Smooth muscle cell (in vitro differentiated cells): ENCODE results near the gene COX6B1. TPM values are rescaled to one million over a fixed set of nuclear protein-coding genes. Genes with fewer than 3 reads are reported as not detected.

ENCODE experiments used
- DNase-seq: peaks from one replicate; lab custom pipeline; 2025; ENCODE audit not compliant: unreplicated experiment; lab: John Stamatoyannopoulos, UW
- H2AFZ ChIP-seq: fragments of 200-600 bp; sonication (generic); 2 replicates; pipeline ENCODE4 v1.6.0; 2016; ENCODE audit warnings: antibody characterized with exemption, low read depth, mild to moderate bottlenecking
- H3F3A ChIP-seq: fragments of 200-600 bp; sonication (generic); 2 replicates; pipeline ENCODE4 v1.6.0; 2017; ENCODE audit warnings: antibody characterized with exemption, low read depth
- H3K27ac ChIP-seq: fragments of 200-600 bp; sonication (generic); 2 replicates; pipeline ENCODE4 v1.5.1; 2016; ENCODE audit warnings: low read depth, mild to moderate bottlenecking
- H3K27me3 ChIP-seq: fragments of 200-600 bp; sonication (generic); 2 replicates; pipeline ENCODE4 v1.6.1; 2016; ENCODE audit warnings: low read depth, mild to moderate bottlenecking
- H3K36me3 ChIP-seq: fragments of 200-600 bp; sonication (generic); 2 replicates; pipeline ENCODE4 v1.5.1; 2016; ENCODE audit warnings: low read depth
- H3K4me1 ChIP-seq: fragments of 200-600 bp; sonication (generic); 2 replicates; pipeline ENCODE4 v1.5.1; 2016; ENCODE audit warnings: low read depth
- H3K4me2 ChIP-seq: fragments of 200-600 bp; sonication (generic); 2 replicates; pipeline ENCODE4 v1.6.0; 2016; ENCODE audit warnings: mild to moderate bottlenecking
- H3K4me3 ChIP-seq: fragments of 200-600 bp; sonication (generic); 2 replicates; pipeline ENCODE4 v1.5.1; 2016; ENCODE audit warnings: mild to moderate bottlenecking
- H3K79me2 ChIP-seq: fragments of 200-600 bp; sonication (generic); 2 replicates; pipeline ENCODE4 v1.6.0; 2016; ENCODE audit warnings: low read depth, mild to moderate bottlenecking
- H3K9ac ChIP-seq: fragments of 200-600 bp; sonication (generic); 2 replicates; pipeline ENCODE4 v1.6.0; 2016; ENCODE audit warnings: low read depth
- H3K9me3 ChIP-seq: fragments of 200-600 bp; sonication (generic); replicated peaks from 2 replicates; pipeline ENCODE4 v1.5.1; 2016; ENCODE audit warnings: low read depth
- H4K20me1 ChIP-seq: fragments of 200-600 bp; sonication (generic); 2 replicates; pipeline ENCODE4 v1.6.0; 2016; ENCODE audit warnings: low read depth
- WGBS: methylation state at CpG from one replicate; pipeline ENCODE4 v1.1.7; 2016; ENCODE audit warnings: low lambda C conversion rate; 5-methylcytosine and 5-hydroxymethylcytosine counted together
- polyA plus RNA-seq: library from polyadenylated mRNA; unstranded; fragments of >200 nt; fragmentation: Nextera tagmentation; extraction: Ambion mirVana; gene quantifications from 2 replicates; pipeline ENCODE4 v1.2.1, GENCODE V29; 2016
- total RNA-seq: library from RNA; depleted of rRNA; stranded (reverse); fragments of >200 nt; gene quantifications from 2 replicates; pipeline ENCODE4 v1.2.3, GENCODE V29; 2014
- TF ChIP-seq, protein P1 (sequence below): fragments of 200-600 bp; sonication (generic); IDR thresholded peaks from 2 replicates; pipeline ENCODE4 v1.5.1; 2017; ENCODE audit warnings: borderline replicate concordance, mild to moderate bottlenecking, antibody characterized with exemption; ENCODE audit not compliant: insufficient read depth, poor library complexity, severe bottlenecking

COX6B1 gene
- total and polyA plus RNA-seq, 2 experiments from 2014 or later: 622 to 971 TPM

- TF ChIP-seq, protein P1, sequence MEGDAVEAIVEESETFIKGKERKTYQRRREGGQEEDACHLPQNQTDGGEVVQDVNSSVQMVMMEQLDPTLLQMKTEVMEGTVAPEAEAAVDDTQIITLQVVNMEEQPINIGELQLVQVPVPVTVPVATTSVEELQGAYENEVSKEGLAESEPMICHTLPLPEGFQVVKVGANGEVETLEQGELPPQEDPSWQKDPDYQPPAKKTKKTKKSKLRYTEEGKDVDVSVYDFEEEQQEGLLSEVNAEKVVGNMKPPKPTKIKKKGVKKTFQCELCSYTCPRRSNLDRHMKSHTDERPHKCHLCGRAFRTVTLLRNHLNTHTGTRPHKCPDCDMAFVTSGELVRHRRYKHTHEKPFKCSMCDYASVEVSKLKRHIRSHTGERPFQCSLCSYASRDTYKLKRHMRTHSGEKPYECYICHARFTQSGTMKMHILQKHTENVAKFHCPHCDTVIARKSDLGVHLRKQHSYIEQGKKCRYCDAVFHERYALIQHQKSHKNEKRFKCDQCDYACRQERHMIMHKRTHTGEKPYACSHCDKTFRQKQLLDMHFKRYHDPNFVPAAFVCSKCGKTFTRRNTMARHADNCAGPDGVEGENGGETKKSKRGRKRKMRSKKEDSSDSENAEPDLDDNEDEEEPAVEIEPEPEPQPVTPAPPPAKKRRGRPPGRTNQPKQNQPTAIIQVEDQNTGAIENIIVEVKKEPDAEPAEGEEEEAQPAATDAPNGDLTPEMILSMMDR: no peak
- Histone ChIP-seq H3K9me3 (no peaks in the 10 kb centered on the region), H3K36me3 (no peaks in the 10 kb centered on the region), H3K9ac (no peak overlapping the region), H3K79me2 (peaks cover 3% of the 10 kb centered on the region), H4K20me1 (no peaks in the 10 kb centered on the region), H3K4me1 (peaks cover 3% of the 10 kb centered on the region), H3F3A (peaks cover 9% of the 10 kb centered on the region), H2AFZ (no peak overlapping the region), H3K4me3 (no peak overlapping the region), H3K4me2 (no peak overlapping the region), H3K27ac (no peak overlapping the region), H3K27me3 (no peaks in the 10 kb centered on the region)
- WGBS: 96% methylated on average over 3 of the region's 3 CpGs
- no peak for DNase-seq
These were observed 11.5 kb upstream of the COX6B1 start for GRCh38 chr19:35636651-35637050.

DNA sequence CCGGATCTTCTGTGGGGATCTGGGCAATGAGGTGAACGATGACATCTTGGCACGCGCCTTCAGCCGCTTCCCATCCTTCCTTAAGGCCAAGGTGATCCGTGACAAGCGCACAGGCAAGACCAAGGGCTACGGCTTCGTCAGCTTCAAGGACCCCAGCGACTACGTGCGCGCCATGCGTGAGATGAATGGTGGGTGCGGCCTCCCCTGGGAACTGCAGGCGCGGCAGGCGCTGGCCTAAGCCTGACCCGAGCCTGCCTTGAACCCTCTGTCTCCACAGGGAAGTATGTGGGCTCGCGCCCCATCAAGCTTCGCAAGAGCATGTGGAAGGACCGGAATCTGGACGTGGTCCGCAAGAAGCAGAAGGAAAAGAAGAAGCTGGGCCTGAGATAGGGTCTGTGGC, 11.0 kb upstream of the COX6B1 start:
- Histone ChIP-seq H3K79me2 (no peaks in the 10 kb centered on the region), H3K27me3 (no peaks in the 10 kb centered on the region), H3K9ac (no peak overlapping the region), H3K9me3 (no peaks in the 10 kb centered on the region), H3K4me1 (peaks cover 7% of the 10 kb centered on the region), H3K4me2 (no peak overlapping the region), H3K36me3 (no peaks in the 10 kb centered on the region), H3K27ac (no peak overlapping the region), H4K20me1 (no peaks in the 10 kb centered on the region), H3K4me3 (no peak overlapping the region), H2AFZ (no peak overlapping the region), H3F3A (peaks cover 9% of the 10 kb centered on the region)
- TF ChIP-seq, protein P1: no peak
- WGBS: 96% methylated on average over 25 of the region's 25 CpGs
- DNase-seq: no peak

GRCh38 chr19:35639321-35639639, 8.8 kb upstream of the COX6B1 start:
- H3K36me3 ChIP-seq: no peaks in the 10 kb centered on the region
- H4K20me1 ChIP-seq: no peaks in the 10 kb centered on the region
- no peak overlapping the region for H3K9ac ChIP-seq
- no peaks in the 10 kb centered on the region for H3K27me3 ChIP-seq
- 74% methylated on average over 6 of the region's 6 CpGs for WGBS
- DNase-seq: no peak
- H3K79me2 ChIP-seq: no peaks in the 10 kb centered on the region
- no peaks in the 10 kb centered on the region for H3K9me3 ChIP-seq
- no peak overlapping the region for H3K4me3 ChIP-seq
- H2AFZ ChIP-seq: no peak overlapping the region
- H3K4me1 ChIP-seq: peaks cover 13% of the 10 kb centered on the region
- TF ChIP-seq, protein P1: no peak
- H3F3A ChIP-seq: peaks cover 9% of the 10 kb centered on the region
- H3K4me2 ChIP-seq: no peak overlapping the region
- H3K27ac ChIP-seq: no peak overlapping the region

GRCh38 chr19:35639863-35640262, 8.3 kb upstream of the COX6B1 start:
- Histone ChIP-seq H2AFZ (no peak overlapping the region), H4K20me1 (no peaks in the 10 kb centered on the region), H3K9ac (no peak overlapping the region), H3K27me3 (no peaks in the 10 kb centered on the region), H3K79me2 (no peaks in the 10 kb centered on the region), H3K27ac (no peak overlapping the region), H3K4me2 (no peak overlapping the region), H3K9me3 (no peaks in the 10 kb centered on the region), H3K4me1 (peaks cover 13% of the 10 kb centered on the region), H3K4me3 (no peak overlapping the region), H3F3A (peaks cover 9% of the 10 kb centered on the region), H3K36me3 (no peaks in the 10 kb centered on the region)
- WGBS: 95% methylated on average over 8 of the region's 8 CpGs
- no peak for DNase-seq
- TF ChIP-seq, protein P1: no peak
